K562 (cell line): ENCODE results near the gene PPP1R14B. TPM values are rescaled to one million over a fixed set of nuclear protein-coding genes. Genes with fewer than 3 reads are reported as not detected.

Experiments used
- ARID3B ChIP-seq: fragments of 250-450 bp; sonication (Bioruptor Pico); IDR thresholded peaks from 2 replicates; pipeline ENCODE4 v1.4.0; 2020; ENCODE audit warnings: borderline replicate concordance
- ARNT ChIP-seq, 2 experiments: fragments of 450-650 bp; IDR thresholded peaks; 2 replicates each; pipeline ENCODE4 v1.6.1; 2016; ENCODE audit warnings: mild to moderate bottlenecking in 1 of 2
- ATF1 ChIP-seq, 2 experiments: fragments of 450-650 bp in 1 of 2; IDR thresholded peaks; 2 replicates each; pipeline ENCODE4 v1.6.1; 2016; ENCODE audit warnings: missing compliant biosample characterization in 1 of 2, missing genetic modification characterization in 1 of 2
- BRD4 ChIP-seq: fragments of 200-600 bp; sonication (generic); IDR thresholded peaks from 2 replicates; pipeline ENCODE4 v1.6.1; 2017; ENCODE audit warnings: inconsistent platforms
- CTCF ChIP-seq, 3 experiments: IDR thresholded peaks in 2 of 3; conservative IDR thresholded peaks in 1 of 3; 2 replicates each; pipeline ENCODE4 v1.5.1; 2011 to 2012; ENCODE audit warnings: low read length in 3 of 3, mild to moderate bottlenecking in 3 of 3, control low read depth in 2 of 3, improper control_type of control experiment in 1 of 3, inconsistent platforms in 1 of 3, low read depth in 1 of 3, mixed read lengths in 1 of 3, moderate library complexity in 1 of 3; ENCODE audit not compliant: insufficient read depth in 2 of 3
- ETV5 ChIP-seq: sonication (generic); formaldehyde crosslinking; IDR thresholded peaks from 2 replicates; pipeline ENCODE4 v1.4.0; 2020; ENCODE audit warnings: low read depth, mild to moderate bottlenecking, missing genetic modification reagents
- ETV6 ChIP-seq, 3 experiments: fragments of 150-350 bp in 1 of 3; sonication (generic) in 1 of 3; formaldehyde crosslinking in 1 of 3; IDR thresholded peaks; 2 replicates each; pipeline versions ENCODE4 v1.6.1 to v1.8.0; 2014 to 2022; ENCODE audit warnings: borderline replicate concordance in 2 of 3, low read depth in 2 of 3, antibody characterized with exemption in 1 of 3, low read length in 1 of 3, mild to moderate bottlenecking in 1 of 3, missing genetic modification reagents in 1 of 3
- MYBL2 ChIP-seq, 2 experiments: fragments of 450-650 bp in 1 of 2; sonication (generic) in 1 of 2; formaldehyde crosslinking in 1 of 2; IDR thresholded peaks; 2 replicates each; pipeline versions ENCODE4 v1.6.1 to v1.8.1; 2017 to 2022; ENCODE audit warnings: borderline replicate concordance in 1 of 2, inconsistent platforms in 1 of 2, low read depth in 1 of 2, mild to moderate bottlenecking in 1 of 2, missing genetic modification reagents in 1 of 2, moderate library complexity in 1 of 2
- NFXL1 ChIP-seq: fragments of 450-650 bp; formaldehyde crosslinking; IDR thresholded peaks from 2 replicates; pipeline ENCODE4 v1.4.0; 2021; ENCODE audit warnings: mild to moderate bottlenecking
- NUFIP1 ChIP-seq: fragments of 450-650 bp; IDR thresholded peaks from 2 replicates; pipeline ENCODE4 v1.6.1; 2018; ENCODE audit not compliant: partially characterized antibody
- POLR2AphosphoS5 ChIP-seq: IDR thresholded peaks from 2 replicates; pipeline ENCODE4 v1.6.1; 2011; ENCODE audit warnings: mild to moderate bottlenecking, low read depth, low read length, moderate library complexity; ENCODE audit not compliant: control insufficient read depth, insufficient read depth
- RAD21 ChIP-seq, 2 experiments: fragments of 250-450 bp in 1 of 2; fragments of 450-650 bp in 1 of 2; sonication (Bioruptor Pico) in 1 of 2; formaldehyde crosslinking in 1 of 2; IDR thresholded peaks in 1 of 2; conservative IDR thresholded peaks in 1 of 2; 2 replicates each; pipeline versions ENCODE4 v1.4.0 to v1.8.0; 2020 to 2022; ENCODE audit warnings: mild to moderate bottlenecking in 2 of 2, moderate library complexity in 1 of 2
- SIRT6 ChIP-seq: IDR thresholded peaks from one replicate; pipeline ENCODE4 v1.6.1; 2012; ENCODE audit warnings: low read depth, mild to moderate bottlenecking, control low read depth, inconsistent platforms, low read length, moderate library complexity
- THRB ChIP-seq: fragments of 450-650 bp; formaldehyde crosslinking; conservative IDR thresholded peaks from 2 replicates; pipeline ENCODE4 v1.4.0; 2022; ENCODE audit warnings: mild to moderate bottlenecking, missing genetic modification characterization
- polyA plus RNA-seq, 8 experiments: library from polyadenylated mRNA; depleted of rRNA in 4 of 8; stranded (reverse) in 5 of 8; unstranded in 3 of 8; fragments of >200 nt; fragmentation: Nextera tagmentation in 2 of 8; fragmentation: Illumina TruSeq in 1 of 8; extraction: Ambion mirVana in 2 of 8; extraction: Trizol in 1 of 8; gene quantifications; 2 replicates each; pipeline versions ENCODE4 v1.2.1 to v1.2.3, GENCODE V29; 2011 to 2014; ENCODE audit warnings: inconsistent platforms in 1 of 8, missing spikeins in 1 of 8
- total RNA-seq, 7 experiments: library from RNA; depleted of rRNA in 6 of 7; stranded (reverse); fragments of >200 nt in 6 of 7; fragmentation: Illumina TruSeq in 2 of 7; extraction: Trizol in 2 of 7; gene quantifications; 2 replicates each; pipeline versions ENCODE4 v1.2.1 to v1.2.3, GENCODE V29; 2011 to 2021; ENCODE audit warnings: low replicate concordance in 1 of 7

Gene PPP1R14B
- total and polyA plus RNA-seq, 9 of the 15 experiments (the other 6 are each of a cell fraction or from before 2014, with no cell fraction given) = 7.7 to 566 (median 212) TPM

DNA sequence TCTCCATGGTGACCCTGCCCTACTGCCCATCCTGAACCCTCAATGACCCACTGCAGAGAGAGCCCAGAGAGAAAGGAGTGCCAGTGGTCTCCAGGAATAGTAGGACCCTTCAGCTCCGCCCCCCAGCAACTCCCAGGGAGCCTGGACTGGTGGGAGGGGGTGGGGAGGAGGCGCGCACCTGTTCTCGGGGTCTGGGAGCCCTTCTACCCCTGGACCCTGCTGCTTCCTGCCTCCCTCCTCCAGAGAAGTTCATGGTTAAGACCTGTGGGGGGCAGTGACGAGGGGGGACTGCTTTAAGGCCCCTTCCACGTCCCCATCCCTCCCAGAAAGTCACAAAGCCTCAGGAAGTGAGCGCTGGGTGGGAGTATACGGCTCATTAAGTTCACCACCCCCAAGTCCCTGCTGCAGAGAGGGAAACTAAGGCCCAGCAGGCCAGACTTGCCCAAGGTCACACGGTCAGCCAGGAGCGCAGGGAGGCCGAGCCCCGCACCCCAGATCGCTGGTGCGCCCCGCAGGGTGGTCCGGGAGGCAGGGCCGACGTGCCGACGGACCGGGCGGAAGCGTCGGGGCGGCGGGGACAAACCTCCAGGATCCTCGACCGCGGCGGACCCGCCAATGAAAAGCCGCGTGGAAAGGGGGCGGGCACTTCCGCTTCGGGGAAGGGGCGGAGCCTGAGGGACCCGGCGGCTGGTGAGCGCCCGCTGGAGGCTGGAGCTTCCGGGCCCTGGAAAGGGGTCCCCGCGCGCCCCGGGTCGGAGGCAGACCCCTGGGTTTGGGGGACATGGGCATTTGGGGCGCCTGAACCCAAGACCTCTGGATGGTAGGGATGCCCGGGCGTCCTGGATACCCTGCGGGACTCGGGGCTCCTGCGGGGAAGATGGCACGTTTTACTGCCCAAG is 20.9 kb downstream of the PPP1R14B start, which contains the start of the genes NUDT22 and TRPT1 (continued):
- no peak for TF ChIP-seq ARID3B (CRISPR knock-in tag)
- TF ChIP-seq ARNT (IDR thresholded peaks at IDR 0.05) = no peak
- TF ChIP-seq SIRT6 = no peak
- TF ChIP-seq BRD4 = no peak
- no peak for TF ChIP-seq ATF1 (CRISPR knock-in tag; IDR thresholded peaks at IDR 0.05)
- TF ChIP-seq ATF1 (tag; IDR thresholded peaks at IDR 0.05) = peak; percentile 46; the same call in 1 of the 2 replicates
- TF ChIP-seq NUFIP1 = no peak
- TF ChIP-seq RAD21 (CRISPR knock-in tag; conservative IDR thresholded peaks at IDR 0.05 in 1 of 2, IDR thresholded peaks at IDR 0.05 in 1 of 2) = peak in 1 of 2 experiments; percentile 7; a peak in 2 of 4 replicates
- TF ChIP-seq THRB (CRISPR knock-in tag) = 0 out of 2 replicates have a peak, but pooled peaks have one; percentile 55
- no peak for TF ChIP-seq MYBL2 (IDR thresholded peaks at IDR 0.05; ENCODE audit: low read depth)
- no peak for TF ChIP-seq MYBL2 (CRISPR knock-in tag; IDR thresholded peaks at IDR 0.05; ENCODE audit: borderline replicate concordance)
- peak; percentile 82 for TF ChIP-seq ETV5
- TF ChIP-seq ETV6 (IDR thresholded peaks at IDR 0.05; ENCODE audit: borderline replicate concordance in 1 of 2, low read depth in 2 of 2, low read length in 1 of 2) = peak in 1 of 2 experiments; percentile 45; a peak in 1 of 4 replicates
- TF ChIP-seq ETV6 (CRISPR knock-in tag; IDR thresholded peaks at IDR 0.05; ENCODE audit: borderline replicate concordance) = no peak
- peak; percentile 69 for TF ChIP-seq POLR2AphosphoS5
- TF ChIP-seq CTCF (IDR thresholded peaks at IDR 0.05 in 2 of 3, conservative IDR thresholded peaks at IDR 0.05 in 1 of 3; ENCODE audit: insufficient read depth in 2 of 3, low read depth in 1 of 3, low read length in 3 of 3) = peak; percentile 19 to 38 (median 30); a peak in 3 of 6 replicates
- TF ChIP-seq NFXL1 (CRISPR knock-in tag) = no peak
